Stimulated activated CD8-positive, alpha-beta memory T cell treated with anti-CD3 and anti-CD28 coated beads, Interleukin-12 subunit alpha, Interleukin-12 subunit beta, amount 100 ng/mL, for 24 hours (primary cell): ENCODE data around the gene SLC40A1.
"Not testable (repeated sequence)": the region's sequence is repeated elsewhere in the genome, so short reads cannot be mapped to it uniquely, and the experiment has no call there.

Experiments used
- DNase-seq: peaks from one replicate; pipeline ENCODE4 v3.0.0-alpha.2; 2020; ENCODE audit errors: extremely low read depth

The SLC40A1 gene, protein sequence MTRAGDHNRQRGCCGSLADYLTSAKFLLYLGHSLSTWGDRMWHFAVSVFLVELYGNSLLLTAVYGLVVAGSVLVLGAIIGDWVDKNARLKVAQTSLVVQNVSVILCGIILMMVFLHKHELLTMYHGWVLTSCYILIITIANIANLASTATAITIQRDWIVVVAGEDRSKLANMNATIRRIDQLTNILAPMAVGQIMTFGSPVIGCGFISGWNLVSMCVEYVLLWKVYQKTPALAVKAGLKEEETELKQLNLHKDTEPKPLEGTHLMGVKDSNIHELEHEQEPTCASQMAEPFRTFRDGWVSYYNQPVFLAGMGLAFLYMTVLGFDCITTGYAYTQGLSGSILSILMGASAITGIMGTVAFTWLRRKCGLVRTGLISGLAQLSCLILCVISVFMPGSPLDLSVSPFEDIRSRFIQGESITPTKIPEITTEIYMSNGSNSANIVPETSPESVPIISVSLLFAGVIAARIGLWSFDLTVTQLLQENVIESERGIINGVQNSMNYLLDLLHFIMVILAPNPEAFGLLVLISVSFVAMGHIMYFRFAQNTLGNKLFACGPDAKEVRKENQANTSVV

DNA sequence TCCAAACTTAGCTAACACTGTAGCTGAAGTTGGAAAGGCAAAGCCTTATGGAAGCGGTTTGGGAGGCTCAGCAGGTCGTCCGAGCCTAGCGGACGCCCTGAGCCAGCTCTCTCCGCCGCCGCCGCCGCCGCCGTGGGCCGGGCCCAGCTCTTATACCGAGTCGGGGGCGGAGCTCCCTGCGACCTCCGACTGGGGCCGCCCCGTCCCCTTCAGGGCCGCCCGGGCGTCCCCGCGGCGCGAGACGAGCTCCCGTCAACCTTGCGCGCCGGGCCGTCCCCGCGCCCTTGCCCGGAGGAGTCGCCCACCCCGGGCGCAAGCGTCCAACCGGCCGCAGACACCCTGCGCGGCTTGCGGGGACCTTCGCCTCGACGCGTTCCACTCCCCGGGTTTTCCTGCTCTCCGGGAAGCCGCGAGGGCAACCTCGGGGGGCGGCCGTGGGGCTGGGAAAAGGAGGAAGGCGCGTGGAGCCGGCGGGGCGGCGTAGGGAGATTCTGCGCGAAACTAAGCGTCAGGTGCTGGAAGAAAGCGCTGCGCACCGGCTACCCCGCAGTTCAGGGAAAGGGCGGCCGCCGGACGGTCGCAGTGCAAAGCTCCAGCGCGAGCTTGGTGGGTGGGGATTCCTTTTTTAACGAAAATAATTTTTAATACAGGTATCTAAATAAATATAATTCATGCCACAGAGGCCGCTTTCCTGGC is at the start of gene SLC40A1:
Gene SLC40A1, minus strand, starts transcription at position 129 of the 696 bp plus-strand sequence. CDS start 326 bp downstream, outside the sequence.
- no peak for DNase-seq

DNA sequence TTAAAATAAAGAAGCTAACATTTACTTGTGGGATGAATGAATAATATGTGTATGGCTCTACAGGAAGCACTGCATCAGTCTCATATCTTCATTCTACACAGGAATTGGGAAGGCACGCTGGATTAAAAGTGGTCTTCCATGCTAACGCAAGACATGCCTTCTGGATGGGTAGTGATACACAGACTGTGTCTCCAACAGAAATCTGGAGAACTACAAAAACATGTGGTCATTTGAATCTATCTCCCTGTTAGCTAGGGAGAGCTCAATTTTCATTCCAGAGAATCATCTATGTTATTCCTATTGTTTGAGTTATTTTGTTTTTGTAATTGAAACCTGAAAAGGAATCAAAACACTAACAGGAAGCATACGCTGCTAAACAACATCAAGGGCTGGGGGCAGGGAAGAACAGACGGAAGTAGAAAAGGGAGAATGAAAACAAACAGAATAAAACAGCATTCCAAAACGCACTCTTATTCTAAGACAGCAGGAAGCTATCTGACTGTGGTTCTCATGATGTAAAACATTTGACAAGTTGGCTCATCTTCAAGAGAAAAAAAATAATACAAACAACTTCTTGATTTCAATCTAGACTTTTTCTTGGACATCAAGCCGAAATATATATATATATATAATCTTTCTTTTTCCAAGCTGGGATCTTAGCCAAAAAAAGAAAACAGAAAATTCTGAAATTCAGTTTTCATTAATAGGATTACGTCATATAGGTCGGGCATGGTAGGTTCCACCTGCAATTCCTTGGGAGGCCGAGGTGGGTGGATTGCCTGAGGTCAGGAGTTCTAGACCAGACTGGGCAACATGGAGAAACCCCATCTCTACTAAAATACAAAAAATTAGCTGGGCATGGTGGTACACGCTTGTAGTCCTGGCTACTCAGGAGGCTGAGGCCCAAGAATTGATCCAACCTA is 49.2 kb upstream of the SLC40A1 start:
- no peak for DNase-seq

DNA sequence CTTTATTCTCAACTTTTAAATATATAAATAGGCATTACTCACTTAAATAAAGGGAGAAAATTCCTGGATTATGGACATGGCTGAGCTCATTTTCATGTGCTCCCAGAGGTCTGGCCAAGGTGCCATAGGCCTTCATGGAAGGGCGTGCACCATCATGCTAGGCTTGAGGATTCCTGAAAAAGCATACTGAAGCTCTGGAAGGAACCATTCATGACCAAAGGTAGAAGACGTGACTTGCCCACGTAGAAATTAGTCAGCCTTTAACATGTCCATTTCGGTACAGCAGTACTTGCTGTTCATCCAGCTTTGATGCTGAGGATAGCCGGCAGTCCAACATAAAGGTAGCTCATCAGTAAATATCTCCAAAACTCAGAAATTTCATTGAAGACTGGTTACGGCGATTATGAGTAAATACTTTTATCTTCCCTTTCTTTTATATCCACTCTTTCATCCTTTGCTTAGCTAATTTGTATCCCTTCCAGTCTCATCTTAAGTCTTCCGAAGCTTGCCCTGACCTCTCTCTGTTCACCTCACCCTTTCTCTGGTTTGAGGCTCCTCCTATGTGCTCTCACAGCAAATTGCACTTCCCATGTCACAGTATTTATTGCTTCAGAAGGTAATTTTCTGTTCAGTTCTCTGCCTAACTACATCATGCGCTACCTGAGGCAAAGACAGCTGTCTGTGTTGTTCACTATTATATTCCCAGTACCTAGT is 48.4 kb upstream of the SLC40A1 start:
- DNase-seq = no peak

DNA sequence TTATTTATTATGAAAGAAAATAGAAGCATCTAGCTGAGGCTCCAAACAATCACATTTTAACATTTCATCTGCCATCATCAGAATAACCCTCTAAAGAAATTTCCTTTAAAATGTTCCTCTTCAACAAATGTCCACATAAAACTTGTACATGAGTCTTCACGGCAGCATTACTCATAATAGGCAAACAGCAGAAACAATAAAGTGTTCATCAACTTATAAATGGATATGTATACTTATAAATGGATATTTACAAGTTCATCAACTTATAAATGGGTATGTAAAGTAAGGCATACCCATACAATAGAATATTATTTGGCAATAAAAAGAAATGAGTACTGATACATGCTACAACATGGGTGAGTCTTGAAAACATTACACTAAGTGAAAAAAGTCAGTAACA is 47.2 kb upstream of the SLC40A1 start:
- DNase-seq = no peak

DNA sequence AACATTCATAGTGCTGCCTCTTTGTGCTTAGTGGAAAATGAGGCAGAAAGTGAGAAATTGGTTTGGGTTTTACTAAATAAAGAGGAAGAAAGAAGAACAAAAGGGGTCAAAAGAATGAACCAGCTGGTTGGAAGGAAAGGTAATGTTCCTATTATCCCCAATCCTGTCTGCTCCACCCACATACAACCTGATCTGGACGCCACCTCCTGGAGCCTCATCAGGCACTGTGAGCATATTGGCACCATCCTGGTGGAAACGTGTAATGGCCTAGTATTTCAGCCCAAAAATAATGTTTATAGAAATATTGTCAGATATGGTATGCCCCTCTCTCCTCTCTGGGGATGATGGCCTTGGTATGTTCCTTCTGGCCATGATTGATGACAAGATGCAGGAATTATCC is 45.0 kb upstream of the SLC40A1 start:
- no peak for DNase-seq

DNA sequence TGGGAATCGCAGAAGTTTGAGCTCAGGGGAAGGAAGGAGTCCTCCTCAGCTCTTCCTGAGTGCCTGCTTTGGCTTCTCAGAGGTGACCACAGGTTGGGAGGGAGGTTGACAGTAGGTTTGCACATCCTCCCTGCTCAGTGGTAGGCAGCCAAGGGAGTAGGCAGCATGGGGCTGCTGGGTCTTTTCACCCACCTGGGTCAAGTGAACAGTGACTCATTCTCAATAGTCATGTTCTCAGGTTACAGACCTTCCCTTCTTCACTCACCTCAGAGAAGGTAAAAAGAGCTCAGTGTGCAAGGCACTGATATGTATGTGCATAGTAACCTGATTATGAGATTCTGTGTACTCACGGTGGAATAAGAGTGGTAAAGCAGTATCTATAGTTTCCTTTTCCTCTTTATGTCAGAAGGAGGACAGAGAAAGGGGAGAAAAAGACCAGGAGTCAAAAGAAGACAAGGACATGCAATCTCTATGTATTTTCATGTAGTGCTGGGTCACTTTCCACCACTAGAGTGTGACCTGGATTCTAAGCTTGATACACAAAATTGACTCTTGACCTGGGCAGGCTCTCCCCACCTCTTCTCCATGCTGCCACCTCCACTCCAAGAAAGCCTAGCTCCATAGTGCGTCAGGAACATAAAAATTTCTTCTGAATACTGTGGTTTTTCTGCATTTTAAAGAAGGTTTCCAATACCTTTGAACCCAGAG is 44.2 kb upstream of the SLC40A1 start:
- no peak for DNase-seq

DNA sequence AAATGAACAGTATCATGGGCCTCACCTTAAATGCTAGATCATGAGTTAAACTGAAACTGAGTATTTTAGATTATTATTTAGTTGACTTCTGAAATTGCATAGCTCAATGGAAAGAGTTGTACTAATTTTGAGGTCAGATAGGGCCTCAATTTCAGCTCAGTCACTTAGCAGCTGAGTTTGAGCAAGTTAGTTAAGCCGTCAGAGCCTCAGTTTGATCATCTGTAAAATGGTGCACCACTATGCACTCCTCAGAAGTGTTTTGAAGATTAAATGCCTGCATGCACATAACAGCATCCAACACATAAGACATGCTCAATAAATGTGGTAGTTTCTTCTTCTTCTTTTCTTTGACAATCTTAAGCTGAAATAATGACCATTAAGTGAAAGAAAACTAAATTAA is 42.5 kb upstream of the SLC40A1 start:
- no peak for DNase-seq

DNA sequence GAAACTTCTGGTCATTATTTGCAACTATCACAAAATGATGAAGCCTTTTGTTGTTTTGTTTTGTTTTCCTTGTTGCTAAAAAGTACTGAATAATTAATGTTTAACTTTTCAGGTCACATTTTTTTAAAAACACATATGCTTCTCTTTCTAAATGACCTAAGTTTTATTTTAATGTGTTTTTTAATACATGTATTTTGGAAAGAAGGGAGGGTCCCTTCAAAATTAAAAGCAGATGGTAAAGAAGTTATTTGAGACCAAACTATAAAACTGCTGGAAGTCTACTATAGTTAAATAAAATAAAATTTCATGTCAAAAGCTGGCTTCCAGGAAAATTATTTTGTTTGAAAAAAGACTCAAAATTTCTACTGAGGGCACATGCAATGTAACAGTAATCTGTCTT is 41.2 kb upstream of the SLC40A1 start:
- DNase-seq = no peak

DNA sequence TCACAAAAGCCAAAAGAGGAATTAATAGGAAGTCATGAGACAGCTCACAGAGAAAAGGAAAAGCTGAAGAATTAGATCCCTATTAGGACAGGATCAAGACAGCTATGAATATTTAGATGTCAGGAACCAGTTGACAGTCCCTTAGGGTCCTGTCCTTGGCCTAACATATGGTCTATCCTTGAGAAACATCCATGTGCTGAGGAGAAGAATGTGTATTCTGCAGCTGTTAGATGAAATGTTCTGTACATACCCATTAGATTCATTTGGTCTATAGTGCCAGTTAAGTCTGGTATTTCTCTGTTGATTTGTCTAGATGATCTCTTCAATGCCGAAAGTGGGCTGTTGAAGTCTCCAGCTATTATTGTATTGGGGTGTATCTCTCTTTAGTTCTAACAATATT is 37.6 kb upstream of the SLC40A1 start:
- DNase-seq = no peak

DNA sequence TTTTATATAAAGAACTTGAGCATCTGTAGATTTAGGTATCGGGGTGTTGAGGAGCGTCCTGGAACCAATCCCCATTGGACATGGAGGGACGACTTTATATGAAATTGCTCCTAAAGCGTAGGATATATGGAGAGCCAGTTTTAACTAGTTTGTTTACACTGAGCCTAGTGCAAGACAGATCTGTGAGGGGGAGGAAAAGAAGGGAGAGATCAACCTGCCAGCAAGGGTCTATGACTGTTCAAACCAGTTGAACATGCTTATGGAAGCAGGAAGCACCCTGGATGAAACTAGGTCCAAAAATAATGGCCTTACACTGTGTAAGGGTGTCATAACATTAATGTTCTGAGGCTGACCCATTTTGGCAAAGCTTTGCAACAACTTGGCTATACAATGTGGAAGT is 34.0 kb upstream of the SLC40A1 start:
- no peak for DNase-seq

DNA sequence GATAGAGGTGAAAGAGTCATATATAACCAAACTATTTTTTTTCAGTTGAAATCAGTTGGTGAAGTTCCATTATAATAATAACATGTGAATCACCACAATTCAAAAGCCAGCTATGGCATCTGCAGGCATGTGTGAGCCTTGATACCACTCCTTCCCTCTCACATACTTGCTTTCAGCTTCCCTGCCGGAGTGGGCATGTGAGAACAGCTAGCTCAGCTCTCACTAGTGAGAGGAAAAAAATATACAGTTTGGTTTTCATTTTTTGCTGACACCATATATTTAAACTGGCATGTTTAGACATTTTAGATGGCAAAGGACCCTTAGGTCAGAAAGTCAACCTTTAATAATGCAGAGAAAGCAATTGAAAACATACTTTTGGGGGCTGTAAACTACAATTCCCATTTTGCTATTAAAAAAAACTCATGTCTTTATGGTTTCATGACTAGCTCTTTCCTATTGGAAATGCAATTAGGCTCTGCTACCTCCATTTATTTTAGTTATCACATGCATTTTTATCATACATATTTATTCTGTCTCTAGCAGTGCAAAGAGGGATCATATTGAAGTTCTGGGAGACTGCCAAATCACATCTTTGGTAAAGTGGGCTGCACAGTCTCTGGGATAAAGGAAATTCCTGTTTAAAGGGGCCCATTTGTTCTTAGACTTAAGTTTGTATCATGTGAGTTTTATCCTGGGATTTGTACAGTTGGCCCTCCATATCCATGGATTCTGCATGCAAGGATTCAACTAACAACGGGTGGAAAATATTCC is 33.2 kb upstream of the SLC40A1 start:
- no peak for DNase-seq

DNA sequence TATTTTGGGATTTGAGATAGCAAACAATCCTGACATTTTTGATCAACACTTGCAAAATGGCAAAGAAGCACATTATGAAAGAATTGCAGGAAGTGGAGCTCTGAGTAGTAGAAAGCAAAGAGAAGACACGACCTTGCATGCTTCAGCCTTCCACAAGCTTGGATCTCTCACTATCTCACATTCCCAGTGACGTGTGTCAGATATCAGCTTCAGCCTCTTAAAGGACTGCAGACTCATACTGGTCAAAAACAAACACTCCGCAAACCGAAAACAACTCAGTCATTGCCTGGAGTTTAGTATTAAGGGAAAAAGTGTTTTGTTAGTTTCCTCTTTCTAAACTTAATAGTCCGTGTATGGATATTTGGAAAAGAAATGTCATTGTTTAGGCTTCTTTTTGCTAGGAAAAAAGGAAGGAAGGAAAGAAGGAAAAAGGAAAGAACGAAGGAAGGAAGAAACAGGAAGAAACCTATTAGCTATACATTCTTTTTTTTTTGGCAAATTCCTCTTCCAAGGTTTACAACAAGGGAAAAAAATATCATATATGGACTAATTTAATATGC is 32.6 kb upstream of the SLC40A1 start:
- DNase-seq = no peak

DNA sequence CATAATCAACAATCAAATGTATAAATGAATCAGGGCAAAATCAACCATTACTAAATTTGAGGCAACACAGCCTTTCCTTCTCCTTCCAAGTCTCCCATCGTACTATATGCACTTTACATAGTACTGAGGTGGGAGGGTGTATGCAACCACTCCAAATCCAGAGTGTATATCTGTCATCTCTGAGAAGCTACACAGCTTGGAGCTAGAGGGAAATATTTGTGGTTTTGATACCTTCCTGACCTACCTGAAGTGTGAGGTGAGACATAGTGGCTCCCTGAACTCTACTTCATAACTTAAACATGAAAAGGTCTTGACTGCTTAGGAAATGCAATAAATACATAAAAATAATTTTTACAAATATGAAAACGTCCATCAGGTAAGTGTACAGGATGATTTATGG is 30.1 kb upstream of the SLC40A1 start:
- DNase-seq = no peak

DNA sequence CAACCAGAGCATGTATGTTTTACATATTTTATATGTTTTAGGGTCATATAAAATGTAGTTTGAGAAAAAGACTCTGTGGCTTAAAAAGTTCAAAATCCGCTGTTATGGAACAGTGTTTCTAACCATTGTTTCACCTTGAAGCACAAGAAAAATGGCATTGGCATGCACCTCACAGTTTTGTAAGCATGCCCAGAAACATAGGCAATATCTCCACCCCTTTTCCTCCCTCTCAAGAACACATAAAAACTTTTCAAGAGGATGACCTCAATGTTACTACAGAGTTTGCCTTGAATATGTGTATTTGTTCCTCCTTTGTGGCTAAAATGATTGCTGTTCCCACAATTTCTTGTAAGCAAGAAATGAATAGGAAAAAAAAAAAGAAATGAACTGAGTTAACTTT is 29.3 kb upstream of the SLC40A1 start:
- DNase-seq = no peak

DNA sequence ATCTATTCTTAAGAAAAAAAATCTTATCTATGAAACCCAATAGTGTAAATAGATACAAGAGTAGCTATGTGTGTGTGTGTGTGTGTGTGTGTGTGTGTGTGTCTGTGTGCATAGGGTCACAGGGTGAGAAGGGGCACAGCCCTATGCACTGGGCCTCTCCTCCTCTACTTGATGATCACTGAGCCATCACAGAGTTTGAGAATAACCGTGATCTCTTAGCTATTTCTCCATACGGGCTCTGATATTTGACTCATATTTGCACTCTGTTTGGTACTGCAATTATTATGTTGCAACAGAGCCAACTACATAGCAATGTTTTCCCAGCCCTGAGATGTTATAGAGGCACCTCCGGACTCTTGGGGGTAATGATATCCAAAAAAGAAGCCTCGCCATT is 28.8 kb upstream of the SLC40A1 start:
- DNase-seq = no peak

DNA sequence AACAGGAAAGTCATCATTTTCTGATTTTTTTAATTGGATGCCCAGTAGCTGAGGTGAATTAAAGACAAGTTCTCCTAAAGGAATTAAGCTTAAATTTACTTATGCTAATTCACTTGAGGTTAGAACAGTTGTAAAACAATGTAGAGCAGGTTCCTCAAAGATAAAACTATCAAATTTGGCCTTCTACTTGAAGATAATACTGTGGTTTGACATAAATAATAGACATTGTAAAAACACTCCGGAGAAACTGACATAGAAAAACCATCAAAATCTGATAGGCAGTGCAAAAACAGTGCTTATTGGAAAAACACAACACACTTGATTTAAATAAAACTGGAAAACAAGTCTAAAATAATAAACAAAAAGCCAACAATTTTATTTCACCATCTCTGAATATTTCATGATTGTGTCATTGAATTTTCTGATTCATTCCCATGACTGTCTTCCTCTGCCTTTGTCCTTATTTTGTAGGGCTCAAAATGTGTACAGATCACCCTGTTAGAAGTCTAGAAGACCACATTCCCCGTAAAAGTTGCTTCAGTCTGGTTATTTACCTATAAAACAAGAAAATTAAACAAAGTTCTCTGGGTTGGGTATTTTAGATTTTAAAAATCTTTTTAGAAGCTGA is 28.3 kb upstream of the SLC40A1 start:
- no peak for DNase-seq

DNA sequence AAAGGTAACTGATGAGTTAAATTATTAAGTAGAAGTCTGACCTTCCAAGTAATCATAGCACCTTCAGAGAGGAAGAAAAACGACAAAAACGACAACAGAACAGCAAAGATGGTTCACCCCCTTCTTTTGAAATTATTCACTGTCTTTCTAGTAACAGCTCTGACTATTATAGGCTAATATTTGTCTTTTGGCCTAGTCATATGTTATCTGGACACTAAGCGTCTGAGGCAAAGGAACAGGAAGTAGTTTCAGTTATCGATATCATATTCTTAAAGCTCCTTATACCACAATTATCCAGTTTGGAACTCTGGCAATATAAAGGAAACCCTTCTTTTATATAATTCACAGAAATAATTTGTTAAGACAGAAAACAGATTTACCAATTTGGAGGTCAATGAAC is 27.6 kb upstream of the SLC40A1 start:
- DNase-seq = no peak

DNA sequence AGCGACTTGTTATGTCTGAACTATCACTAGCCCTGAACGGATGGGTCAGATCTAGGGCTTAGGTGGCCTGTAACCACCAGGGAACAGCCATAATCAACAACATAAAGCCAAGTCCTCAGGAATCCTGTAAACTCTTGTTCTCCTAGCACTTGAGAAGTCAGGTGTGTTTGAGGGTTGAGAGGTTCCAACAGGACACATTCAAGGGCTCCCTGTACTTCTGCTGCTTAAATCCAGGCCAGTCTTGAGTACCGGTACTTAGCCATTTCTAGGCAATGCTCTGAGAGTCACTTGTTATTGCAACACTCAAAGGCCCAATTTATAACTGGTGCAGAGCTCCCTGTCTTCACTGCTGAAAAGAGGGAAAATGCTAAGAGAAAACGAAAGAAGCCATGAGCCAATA is 21.6 kb upstream of the SLC40A1 start:
- no peak for DNase-seq

DNA sequence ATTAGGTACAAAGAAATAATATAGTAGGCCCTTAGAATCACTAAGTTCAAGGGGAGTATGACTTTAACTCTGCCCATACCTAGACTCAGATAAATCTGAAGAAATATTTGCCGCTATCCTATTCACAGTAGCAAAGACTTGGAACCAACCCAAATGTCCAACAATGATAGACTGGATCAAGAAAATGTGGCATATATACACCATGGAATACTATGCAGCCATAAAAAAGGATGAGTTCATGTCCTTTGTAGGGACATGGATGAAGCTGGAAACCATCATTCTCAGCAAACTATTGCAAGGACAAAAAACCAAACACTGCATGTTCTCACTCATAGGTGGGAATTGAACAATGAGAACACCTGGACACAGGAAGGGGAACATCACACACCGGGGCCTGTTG is 21.1 kb upstream of the SLC40A1 start:
- not testable (repeated sequence) for DNase-seq
